Measurements from ENCODE around the gene ATP6V0E1.

ATP6V0E1 gene

GRCh38 chr5:172959824-172960799 is 23.5 kb upstream of the ATP6V0E1 start:
- TF ChIP-seq JUND (IDR thresholded peaks at IDR 0.05; ENCODE audit: low read depth), result no peak
- no peak for DNase-seq (ENCODE audit: low read depth in 1 of 2, low spot score in 1 of 2)
- in situ Hi-C loops (cut with HindIII; ENCODE audit: low pct_unique_long_range_greater_than_20kb, low sequenced_read_pairs), result no loop called here

DNA sequence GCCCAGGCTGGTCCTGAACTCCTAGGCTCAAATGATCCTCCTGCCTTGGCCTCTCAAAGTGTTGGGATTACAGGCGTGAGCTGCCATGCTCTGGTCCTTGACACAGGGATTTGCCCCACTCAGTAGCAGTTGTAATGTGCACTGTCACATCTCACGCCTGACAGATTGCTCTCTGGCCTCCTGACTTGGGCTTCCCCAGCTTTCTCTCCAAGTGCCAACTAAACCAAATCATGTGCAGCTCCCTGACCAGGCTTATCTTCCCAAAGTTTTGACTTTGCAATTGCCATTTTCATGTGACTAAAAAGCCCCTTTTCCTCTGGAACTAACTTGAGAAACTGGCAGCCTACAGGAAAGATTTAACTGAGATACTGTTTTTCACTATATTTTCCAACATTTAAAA is 13.7 kb upstream of the ATP6V0E1 start:
- no peak for DNase-seq (ENCODE audit: low read depth in 1 of 2, low spot score in 1 of 2)
- TF ChIP-seq JUND (IDR thresholded peaks at IDR 0.05; ENCODE audit: low read depth), result no peak
- in situ Hi-C loops (cut with HindIII; ENCODE audit: low pct_unique_long_range_greater_than_20kb, low sequenced_read_pairs), result no loop called here

DNA sequence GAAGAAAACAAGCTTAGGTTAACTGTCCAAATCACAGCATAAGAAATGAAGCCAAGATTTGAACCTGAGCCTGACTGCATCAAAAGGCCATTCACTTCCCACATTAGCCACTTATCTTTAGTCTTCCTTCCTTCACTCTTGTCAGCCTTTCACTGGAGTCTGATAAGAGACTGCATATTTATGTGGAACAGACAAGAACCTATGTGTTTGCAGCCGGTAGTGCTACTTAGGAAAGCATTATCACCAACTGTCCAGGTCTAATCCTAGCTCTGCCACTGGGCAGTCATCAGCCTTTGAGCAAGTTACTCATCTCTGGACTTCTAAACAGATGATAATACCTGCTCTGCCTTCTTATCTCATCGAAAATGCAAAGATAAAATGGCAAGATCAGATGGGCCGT is 12.1 kb upstream of the ATP6V0E1 start:
- in situ Hi-C loops (cut with HindIII; ENCODE audit: low pct_unique_long_range_greater_than_20kb, low sequenced_read_pairs), result no loop called here
- no peak for TF ChIP-seq JUND (IDR thresholded peaks at IDR 0.05; ENCODE audit: low read depth)
- no peak for DNase-seq (ENCODE audit: low read depth in 1 of 2, low spot score in 1 of 2)

DNA sequence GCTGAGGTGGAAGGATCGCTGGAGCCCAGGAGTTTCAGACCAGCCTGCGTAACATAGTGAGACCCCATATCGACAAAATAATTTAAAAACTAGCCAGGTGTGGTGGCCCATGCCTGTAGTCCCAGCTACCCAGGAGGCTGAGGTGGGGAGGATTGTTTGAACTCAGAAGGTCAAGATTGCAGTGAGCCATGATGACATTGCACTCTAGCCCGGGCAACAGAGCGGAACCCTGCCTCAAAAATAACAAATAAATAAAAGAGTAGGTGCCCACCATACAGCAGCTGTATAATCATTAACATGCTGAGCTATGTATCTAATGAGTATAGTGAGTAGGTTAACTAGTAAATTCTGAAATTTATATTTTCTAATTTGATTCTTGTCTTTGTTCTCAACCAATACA is 11.0 kb upstream of the ATP6V0E1 start:
- in situ Hi-C loops (cut with HindIII; ENCODE audit: low pct_unique_long_range_greater_than_20kb, low sequenced_read_pairs), result no loop called here
- no peak for DNase-seq (ENCODE audit: low read depth in 1 of 2, low spot score in 1 of 2)
- no peak for TF ChIP-seq JUND (IDR thresholded peaks at IDR 0.05; ENCODE audit: low read depth)

- TF ChIP-seq JUND (IDR thresholded peaks at IDR 0.05; ENCODE audit: low read depth), result no peak
- DNase-seq (ENCODE audit: low read depth in 1 of 2, low spot score in 1 of 2), result no peak
- in situ Hi-C loops (cut with HindIII; ENCODE audit: low pct_unique_long_range_greater_than_20kb, low sequenced_read_pairs), result no loop called here
Observed at GRCh38 chr5:172973127-172973916, 10.2 kb upstream of the ATP6V0E1 start.

DNA sequence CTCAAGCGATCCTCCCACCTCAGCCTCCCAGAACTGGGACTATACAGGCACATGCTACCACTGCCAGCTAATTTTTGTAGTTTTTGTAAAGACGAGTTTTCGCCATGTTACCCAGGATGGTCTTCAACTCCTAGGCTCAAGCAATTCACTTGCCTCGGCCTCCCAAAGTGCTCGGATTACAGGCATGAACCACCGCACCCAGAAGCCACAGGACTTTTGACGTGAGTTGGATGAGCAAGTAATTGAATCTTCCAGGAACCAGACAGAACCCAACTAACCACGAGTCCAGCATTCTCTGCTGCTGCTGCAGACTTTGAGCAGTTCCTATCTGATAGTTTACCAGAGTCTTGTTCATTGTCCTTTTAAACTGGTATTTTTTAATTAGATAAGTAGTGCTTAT is 9.6 kb upstream of the ATP6V0E1 start:
- TF ChIP-seq JUND (IDR thresholded peaks at IDR 0.05; ENCODE audit: low read depth), result no peak
- in situ Hi-C loops (cut with HindIII; ENCODE audit: low pct_unique_long_range_greater_than_20kb, low sequenced_read_pairs), result no loop called here
- no peak for DNase-seq (ENCODE audit: low read depth in 1 of 2, low spot score in 1 of 2)

GRCh38 chr5:172975289-172975688 is 8.3 kb upstream of the ATP6V0E1 start:
- in situ Hi-C loops (cut with HindIII; ENCODE audit: low pct_unique_long_range_greater_than_20kb, low sequenced_read_pairs), result no loop called here
- TF ChIP-seq JUND (IDR thresholded peaks at IDR 0.05; ENCODE audit: low read depth), result no peak

DNA sequence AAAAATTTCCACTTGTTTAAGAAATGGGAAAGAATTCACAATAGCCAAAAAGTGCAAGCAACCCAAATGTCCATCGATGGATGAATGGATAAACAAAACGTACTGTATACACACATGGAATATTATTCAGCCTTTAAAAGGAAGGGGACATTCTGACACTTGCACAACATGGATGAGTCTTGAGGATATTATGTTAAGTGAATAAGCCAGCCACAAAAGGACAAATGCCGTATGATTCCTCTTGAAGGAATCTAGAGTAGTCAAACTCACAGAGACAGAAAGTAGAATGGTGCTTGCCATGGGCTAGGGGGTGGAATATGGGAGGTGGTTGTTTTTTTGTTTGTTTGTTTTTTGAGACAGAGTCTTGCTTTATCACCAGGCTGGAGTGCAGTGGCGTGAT is 3.8 kb upstream of the ATP6V0E1 start:
- in situ Hi-C loops (cut with HindIII; ENCODE audit: low pct_unique_long_range_greater_than_20kb, low sequenced_read_pairs), result no loop called here
- DNase-seq (ENCODE audit: low read depth in 1 of 2, low spot score in 1 of 2), result no peak
- TF ChIP-seq JUND (IDR thresholded peaks at IDR 0.05; ENCODE audit: low read depth), result no peak

More at GRCh38 chr5:172975289-172975688, 8.3 kb upstream of the ATP6V0E1 start:
- no peak for DNase-seq (ENCODE audit: low read depth in 1 of 2, low spot score in 1 of 2)

DNA sequence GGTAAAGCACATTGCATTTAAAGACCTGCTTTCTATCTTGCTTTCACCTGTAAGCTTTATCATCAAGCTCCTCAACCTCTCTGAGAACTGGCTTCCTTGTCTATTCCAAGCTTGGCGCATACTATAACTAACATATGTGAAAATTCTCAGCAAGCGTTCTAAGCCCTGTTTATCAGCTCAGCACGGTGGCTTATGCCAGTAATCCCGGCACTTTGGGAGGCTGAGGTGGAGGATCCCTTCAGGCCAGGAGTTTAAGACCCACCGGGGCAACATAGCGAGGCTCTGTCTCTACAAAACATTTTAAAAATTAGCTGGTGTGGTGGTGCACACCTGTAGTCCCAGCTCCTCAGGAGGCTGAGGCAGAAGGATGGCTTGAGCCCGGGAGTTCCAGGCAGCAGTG is 1.6 kb upstream of the ATP6V0E1 start:
- no peak for DNase-seq (ENCODE audit: low read depth in 1 of 2, low spot score in 1 of 2)
- no peak for TF ChIP-seq JUND (IDR thresholded peaks at IDR 0.05; ENCODE audit: low read depth)
- in situ Hi-C loops (cut with HindIII; ENCODE audit: low pct_unique_long_range_greater_than_20kb, low sequenced_read_pairs), result no loop called here

GRCh38 chr5:172984244-172984953 is 828 bp downstream of the ATP6V0E1 start:
- in situ Hi-C loops (cut with HindIII; ENCODE audit: low pct_unique_long_range_greater_than_20kb, low sequenced_read_pairs), result no loop called here

GRCh38 chr5:172985596-172985995 is 2.0 kb downstream of the ATP6V0E1 start:
- in situ Hi-C loops (cut with HindIII; ENCODE audit: low pct_unique_long_range_greater_than_20kb, low sequenced_read_pairs), result no loop called here
- TF ChIP-seq JUND (IDR thresholded peaks at IDR 0.05; ENCODE audit: low read depth), result no peak
- DNase-seq (ENCODE audit: low read depth in 1 of 2, low spot score in 1 of 2), result peak in 1 of 2 experiments; percentile 41

More at GRCh38 chr5:172984244-172984953, 828 bp downstream of the ATP6V0E1 start:
- no peak for TF ChIP-seq JUND (IDR thresholded peaks at IDR 0.05; ENCODE audit: low read depth)
- peak; percentile 52 to 86 for DNase-seq (ENCODE audit: low read depth in 1 of 2, low spot score in 1 of 2)

GRCh38 chr5:172988276-172988675 is 4.7 kb downstream of the ATP6V0E1 start:
- no peak for TF ChIP-seq JUND (IDR thresholded peaks at IDR 0.05; ENCODE audit: low read depth)
- in situ Hi-C loops (cut with HindIII; ENCODE audit: low pct_unique_long_range_greater_than_20kb, low sequenced_read_pairs), result no loop called here
- no peak for DNase-seq (ENCODE audit: low read depth in 1 of 2, low spot score in 1 of 2)

Measured in T47D (cell line).